ENCODE results near the gene PIP4K2B.

DNA sequence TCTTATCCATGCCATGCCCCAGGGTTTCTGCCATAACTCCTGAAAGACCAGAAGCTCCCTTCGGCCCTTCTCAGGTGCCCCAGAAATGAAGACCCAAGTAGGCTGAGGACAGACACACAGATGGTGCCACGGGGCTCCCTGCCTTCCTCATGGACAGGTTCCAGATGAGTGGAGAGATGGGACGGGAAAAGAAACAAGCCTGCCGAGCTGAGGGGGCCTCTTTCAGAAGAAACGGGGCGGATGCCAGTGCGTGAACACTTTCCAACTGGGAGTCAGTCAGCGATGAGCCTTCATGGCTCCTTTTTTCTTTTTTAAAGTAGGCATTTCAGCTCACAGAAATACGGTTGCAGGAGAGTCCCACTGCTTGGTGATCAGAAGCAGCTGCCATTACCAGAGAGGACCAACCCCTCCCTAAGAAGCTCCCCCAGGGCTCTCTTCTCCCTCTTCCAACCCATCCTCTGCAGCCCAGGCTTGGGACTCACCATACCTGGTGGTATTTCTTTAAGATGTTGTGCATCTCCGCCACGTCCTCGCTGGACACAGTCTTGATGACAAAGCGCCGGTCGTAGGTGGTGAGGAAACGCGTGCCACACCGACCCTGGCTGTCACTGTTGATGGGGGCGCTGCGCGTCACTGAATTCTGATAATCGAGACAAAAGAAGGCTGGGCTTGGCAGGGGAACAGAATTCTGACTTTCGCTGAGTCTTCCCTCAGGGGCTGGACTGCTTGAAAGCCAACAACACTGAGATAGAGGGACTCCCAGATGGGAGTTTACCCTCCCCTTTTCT, 19.2 kb downstream of the PIP4K2B start:
- no peak for TF ChIP-seq EZH2 (IDR thresholded peaks at IDR 0.05; ENCODE audit: borderline replicate concordance, low read length)
- TF ChIP-seq, protein P1, sequence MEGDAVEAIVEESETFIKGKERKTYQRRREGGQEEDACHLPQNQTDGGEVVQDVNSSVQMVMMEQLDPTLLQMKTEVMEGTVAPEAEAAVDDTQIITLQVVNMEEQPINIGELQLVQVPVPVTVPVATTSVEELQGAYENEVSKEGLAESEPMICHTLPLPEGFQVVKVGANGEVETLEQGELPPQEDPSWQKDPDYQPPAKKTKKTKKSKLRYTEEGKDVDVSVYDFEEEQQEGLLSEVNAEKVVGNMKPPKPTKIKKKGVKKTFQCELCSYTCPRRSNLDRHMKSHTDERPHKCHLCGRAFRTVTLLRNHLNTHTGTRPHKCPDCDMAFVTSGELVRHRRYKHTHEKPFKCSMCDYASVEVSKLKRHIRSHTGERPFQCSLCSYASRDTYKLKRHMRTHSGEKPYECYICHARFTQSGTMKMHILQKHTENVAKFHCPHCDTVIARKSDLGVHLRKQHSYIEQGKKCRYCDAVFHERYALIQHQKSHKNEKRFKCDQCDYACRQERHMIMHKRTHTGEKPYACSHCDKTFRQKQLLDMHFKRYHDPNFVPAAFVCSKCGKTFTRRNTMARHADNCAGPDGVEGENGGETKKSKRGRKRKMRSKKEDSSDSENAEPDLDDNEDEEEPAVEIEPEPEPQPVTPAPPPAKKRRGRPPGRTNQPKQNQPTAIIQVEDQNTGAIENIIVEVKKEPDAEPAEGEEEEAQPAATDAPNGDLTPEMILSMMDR (conservative IDR thresholded peaks at IDR 0.05 in 1 of 2, IDR thresholded peaks at IDR 0.05 in 1 of 2; ENCODE audit: extremely low read depth in 1 of 2, insufficient read depth in 1 of 2, low read depth in 1 of 2, low read length in 2 of 2) = no peak

Measured in mammary epithelial cell (primary cell).